Measurements from ENCODE around the gene CA9.
A peak's percentile ranks its signal among the peaks of the same experiment; 100 is the strongest.

CA9 gene

DNA sequence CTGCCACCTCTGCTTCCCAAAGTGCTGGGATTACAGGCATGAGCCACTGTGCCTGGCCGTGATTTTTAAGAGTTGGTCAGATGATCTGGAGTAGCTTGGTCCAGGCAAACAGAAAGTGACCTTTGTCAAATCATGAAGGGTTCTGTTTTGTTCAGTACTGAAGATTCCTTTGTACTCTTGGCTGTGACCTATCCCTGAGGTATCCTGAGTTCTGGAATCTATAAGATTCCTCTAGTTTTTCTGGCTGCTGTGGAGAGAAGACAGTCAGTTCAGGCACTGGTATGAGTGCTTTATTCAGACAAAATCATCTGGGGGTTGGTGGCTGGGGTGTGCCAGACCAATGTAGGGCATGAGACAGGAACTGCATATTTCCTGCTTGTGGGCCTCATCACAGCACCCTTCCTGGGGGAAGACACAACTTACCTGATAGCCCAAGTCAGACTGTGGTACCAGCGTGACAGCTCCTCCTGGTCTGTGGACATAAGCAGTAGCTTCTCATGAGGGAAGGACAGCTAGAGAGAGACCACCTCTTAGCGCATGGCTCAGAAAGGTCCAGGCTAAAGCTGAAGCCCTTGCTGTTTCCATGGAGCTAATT is 11.9 kb upstream of the CA9 start:
- peak; percentile 44 for DNase-seq
- peaks cover 90% of the 10 kb centered on the region for H3K4me1 ChIP-seq (ENCODE audit: insufficient read depth, low read length)
- peaks cover 39% of the 10 kb centered on the region for H3K36me3 ChIP-seq (ENCODE audit: insufficient read depth, low read length)
- H3K79me2 ChIP-seq (ENCODE audit: insufficient read depth, low read length) = peaks cover 52% of the 10 kb centered on the region
- TF ChIP-seq EZH2 (IDR thresholded peaks at IDR 0.05; ENCODE audit: borderline replicate concordance, low read depth, low read length, severe bottlenecking) = no peak
- TF ChIP-seq, protein P1, sequence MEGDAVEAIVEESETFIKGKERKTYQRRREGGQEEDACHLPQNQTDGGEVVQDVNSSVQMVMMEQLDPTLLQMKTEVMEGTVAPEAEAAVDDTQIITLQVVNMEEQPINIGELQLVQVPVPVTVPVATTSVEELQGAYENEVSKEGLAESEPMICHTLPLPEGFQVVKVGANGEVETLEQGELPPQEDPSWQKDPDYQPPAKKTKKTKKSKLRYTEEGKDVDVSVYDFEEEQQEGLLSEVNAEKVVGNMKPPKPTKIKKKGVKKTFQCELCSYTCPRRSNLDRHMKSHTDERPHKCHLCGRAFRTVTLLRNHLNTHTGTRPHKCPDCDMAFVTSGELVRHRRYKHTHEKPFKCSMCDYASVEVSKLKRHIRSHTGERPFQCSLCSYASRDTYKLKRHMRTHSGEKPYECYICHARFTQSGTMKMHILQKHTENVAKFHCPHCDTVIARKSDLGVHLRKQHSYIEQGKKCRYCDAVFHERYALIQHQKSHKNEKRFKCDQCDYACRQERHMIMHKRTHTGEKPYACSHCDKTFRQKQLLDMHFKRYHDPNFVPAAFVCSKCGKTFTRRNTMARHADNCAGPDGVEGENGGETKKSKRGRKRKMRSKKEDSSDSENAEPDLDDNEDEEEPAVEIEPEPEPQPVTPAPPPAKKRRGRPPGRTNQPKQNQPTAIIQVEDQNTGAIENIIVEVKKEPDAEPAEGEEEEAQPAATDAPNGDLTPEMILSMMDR (IDR thresholded peaks at IDR 0.05; ENCODE audit: borderline replicate concordance, extremely low read depth, low read length, poor library complexity, severe bottlenecking) = no peak
- no peak for ATAC-seq (ENCODE audit: insufficient read depth, low read depth)
- H3K4me2 ChIP-seq (ENCODE audit: insufficient read depth, low read length) = peak overlapping the region; percentile 78
- peak overlapping the region; percentile 97 for H3K27ac ChIP-seq (ENCODE audit: low read length)
- H3K9me3 ChIP-seq (ENCODE audit: insufficient read depth, low read length, severe bottlenecking) = no peaks in the 10 kb centered on the region
- H3K4me3 ChIP-seq (ENCODE audit: low read depth in 1 of 2, low read length in 2 of 2) = peak overlapping the region in 1 of 2 experiments; percentile 11; a peak in 2 of 4 replicates
- H4K20me1 ChIP-seq (ENCODE audit: insufficient read depth, low read length) = peaks cover 3% of the 10 kb centered on the region; the same call in 1 of the 2 replicates
- H3K9ac ChIP-seq (ENCODE audit: low read depth, low read length) = peak overlapping the region; percentile 78; the same call in 1 of the 2 replicates
- no peak overlapping the region for H2AFZ ChIP-seq (ENCODE audit: low read depth, low read length)
- H3K27me3 ChIP-seq (ENCODE audit: insufficient read depth, low read length, poor library complexity) = no peaks in the 10 kb centered on the region

DNA sequence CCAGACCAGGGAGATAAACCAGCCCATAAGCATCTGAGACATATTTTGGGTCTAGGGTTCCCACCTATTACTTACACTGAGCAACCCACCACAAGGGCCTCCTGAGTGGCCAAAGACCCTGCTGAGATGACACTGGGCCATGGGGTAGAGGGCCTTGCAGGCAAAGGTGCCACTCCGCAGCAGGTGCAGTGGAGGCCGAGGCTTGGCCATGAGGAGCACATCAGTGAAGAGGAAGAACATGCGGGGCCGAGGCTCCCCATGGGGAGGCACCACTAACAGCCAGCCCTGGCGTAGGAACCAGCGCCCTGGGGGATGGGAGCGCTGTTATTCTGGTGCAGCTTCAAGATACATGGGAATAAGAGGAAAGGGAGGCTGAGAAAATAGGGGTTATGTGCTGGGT is 11.3 kb upstream of the CA9 start:
- H3K4me1 ChIP-seq (ENCODE audit: insufficient read depth, low read length) = peaks cover 89% of the 10 kb centered on the region
- H4K20me1 ChIP-seq (ENCODE audit: insufficient read depth, low read length) = peaks cover 3% of the 10 kb centered on the region; the same call in 1 of the 2 replicates
- H3K9me3 ChIP-seq (ENCODE audit: insufficient read depth, low read length, severe bottlenecking) = no peaks in the 10 kb centered on the region
- TF ChIP-seq EZH2 (IDR thresholded peaks at IDR 0.05; ENCODE audit: borderline replicate concordance, low read depth, low read length, severe bottlenecking) = no peak
- TF ChIP-seq, protein P1 (IDR thresholded peaks at IDR 0.05; ENCODE audit: borderline replicate concordance, extremely low read depth, low read length, poor library complexity, severe bottlenecking) = no peak
- no peaks in the 10 kb centered on the region for H3K27me3 ChIP-seq (ENCODE audit: insufficient read depth, low read length, poor library complexity)
- ATAC-seq (ENCODE audit: insufficient read depth, low read depth) (no peak), DNase-seq (no peak)
- peak overlapping the region; percentile 78 for H3K4me2 ChIP-seq (ENCODE audit: insufficient read depth, low read length)
- H3K79me2 ChIP-seq (ENCODE audit: insufficient read depth, low read length) = peaks cover 52% of the 10 kb centered on the region
- no peak overlapping the region for H2AFZ ChIP-seq (ENCODE audit: low read depth, low read length)
- H3K9ac ChIP-seq (ENCODE audit: low read depth, low read length) = peak overlapping the region; percentile 78
- H3K4me3 ChIP-seq (ENCODE audit: low read depth in 1 of 2, low read length in 2 of 2) = no peak overlapping the region; a peak in 1 of 4 replicates
- H3K36me3 ChIP-seq (ENCODE audit: insufficient read depth, low read length) = peaks cover 39% of the 10 kb centered on the region
- peak overlapping the region; percentile 97 for H3K27ac ChIP-seq (ENCODE audit: low read length)

DNA sequence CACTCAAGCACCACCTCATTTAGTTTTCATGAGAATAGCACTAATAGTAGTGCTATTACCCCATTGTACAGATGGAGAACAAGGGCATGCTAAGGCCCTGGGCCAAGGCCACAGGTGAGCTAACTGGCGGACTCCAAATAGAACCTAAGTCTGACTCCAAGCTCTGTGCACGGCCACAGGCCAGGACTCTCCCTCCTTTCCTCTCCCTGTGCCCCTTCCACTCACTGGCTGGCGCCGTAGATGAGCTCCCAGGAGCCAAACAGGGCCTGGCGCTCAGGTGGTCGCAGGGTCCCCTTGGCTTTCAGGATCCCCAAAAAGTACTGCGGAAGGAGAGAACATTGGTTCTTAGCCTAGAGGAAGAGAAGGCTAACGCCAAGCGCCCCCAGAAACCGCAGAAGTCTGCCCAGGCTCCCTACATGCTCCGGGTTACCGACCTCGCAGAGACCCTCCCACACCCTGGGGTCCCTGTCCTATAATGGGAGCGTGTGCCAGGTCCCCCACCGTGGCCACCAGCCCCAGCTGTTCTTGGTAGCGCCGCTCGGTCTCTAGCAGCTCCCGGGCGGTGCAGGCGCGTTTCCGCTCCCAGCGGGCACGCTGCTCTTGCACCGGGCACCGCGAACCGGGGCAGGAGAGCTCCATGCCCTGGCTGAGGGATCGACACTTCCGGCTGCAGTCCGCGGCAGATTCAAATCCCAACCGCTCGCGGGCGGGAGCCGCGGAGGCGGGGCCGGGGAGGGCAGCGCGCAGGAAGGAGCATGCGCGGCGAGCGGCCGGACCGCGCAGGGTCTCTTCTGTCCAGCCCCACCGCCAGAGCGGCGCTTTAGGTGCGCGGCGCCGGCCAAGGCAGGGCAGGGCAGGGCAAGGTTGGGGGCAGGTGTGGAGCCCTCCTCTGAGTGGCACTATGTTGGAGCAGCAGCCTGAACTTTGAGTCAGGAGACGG is 8.9 kb upstream of the CA9 start, which contains the start of gene ARHGEF39:
TSS of gene ARHGEF39 (minus strand) at position 665 of the 940 bp plus-strand sequence. CDS start at position 639, 26 bp downstream.
- Histone ChIP-seq H4K20me1 (ENCODE audit: insufficient read depth, low read length) (peaks cover 3% of the 10 kb centered on the region; the same call in 1 of the 2 replicates), H3K9me3 (ENCODE audit: insufficient read depth, low read length, severe bottlenecking) (no peaks in the 10 kb centered on the region), H2AFZ (ENCODE audit: low read depth, low read length) (peak within 1 kb of the TSS; percentile 94), H3K4me2 (ENCODE audit: insufficient read depth, low read length) (peak within 1 kb of the TSS; percentile 78), H3K79me2 (ENCODE audit: insufficient read depth, low read length) (peaks cover 41% of the 10 kb centered on the region), H3K4me3 (ENCODE audit: low read depth in 1 of 2, low read length in 2 of 2) (peak within 1 kb of the TSS; percentile 37 to 78; a peak in 3 of 4 replicates), H3K36me3 (ENCODE audit: insufficient read depth, low read length) (peaks cover 34% of the 10 kb centered on the region), H3K27ac (ENCODE audit: low read length) (peak within 1 kb of the TSS; percentile 97), H3K4me1 (ENCODE audit: insufficient read depth, low read length) (peaks cover 74% of the 10 kb centered on the region), H3K27me3 (ENCODE audit: insufficient read depth, low read length, poor library complexity) (no peaks in the 10 kb centered on the region), H3K9ac (ENCODE audit: low read depth, low read length) (peak within 1 kb of the TSS; percentile 78)
- peak; percentile 84 for DNase-seq
- TF ChIP-seq EZH2 (IDR thresholded peaks at IDR 0.05; ENCODE audit: borderline replicate concordance, low read depth, low read length, severe bottlenecking) = no peak
- TF ChIP-seq, protein P1 (IDR thresholded peaks at IDR 0.05; ENCODE audit: borderline replicate concordance, extremely low read depth, low read length, poor library complexity, severe bottlenecking) = peak; percentile 13
- ATAC-seq (ENCODE audit: insufficient read depth, low read depth) = peak; percentile 86
